NCI-H2171 treated with DMSO at 0.1 percent for 48 hours (cell line): ENCODE measurements around the gene ADAMTS20.
"Not testable (repeated sequence)": the region's sequence is repeated elsewhere in the genome, so short reads cannot be mapped to it uniquely, and the experiment has no call there.

Source experiments
- DNase-seq: peaks from one replicate; lab custom pipeline; 2025; lab: John Stamatoyannopoulos, UW

Gene ADAMTS20

GRCh38 chr12:43551971-43552559 lies at the start of gene ADAMTS20:
TSS of gene ADAMTS20 (minus strand) at chr12:43552203. CDS start at chr12:43551921, 282 bp downstream.
- DNase-seq: peak; percentile 63

- no peak for DNase-seq
Measured at GRCh38 chr12:43599708-43600107, 47.7 kb upstream of the ADAMTS20 start.

GRCh38 chr12:43599066-43599465 lies 47.1 kb upstream of the ADAMTS20 start:
- DNase-seq: no peak

GRCh38 chr12:43590307-43590706 lies 38.3 kb upstream of the ADAMTS20 start:
- no peak for DNase-seq

- DNase-seq: peak; percentile 73
Measured at GRCh38 chr12:43586646-43587245, 34.7 kb upstream of the ADAMTS20 start.

- DNase-seq: no peak
Measured at GRCh38 chr12:43585676-43586075, 33.7 kb upstream of the ADAMTS20 start.

GRCh38 chr12:43580601-43581000 lies 28.6 kb upstream of the ADAMTS20 start:
- no peak for DNase-seq

- peak; percentile 49 for DNase-seq
Measured at GRCh38 chr12:43579206-43579605, 27.2 kb upstream of the ADAMTS20 start.

GRCh38 chr12:43578782-43579181 lies 26.8 kb upstream of the ADAMTS20 start:
- DNase-seq: no peak

GRCh38 chr12:43577381-43577780 lies 25.4 kb upstream of the ADAMTS20 start:
- DNase-seq: no peak

- no peak for DNase-seq
Measured at GRCh38 chr12:43576162-43576561, 24.2 kb upstream of the ADAMTS20 start.

GRCh38 chr12:43571885-43572284 lies 19.9 kb upstream of the ADAMTS20 start:
- DNase-seq: no peak

GRCh38 chr12:43556057-43556456 lies 4.1 kb upstream of the ADAMTS20 start:
- DNase-seq: no peak

- DNase-seq: no peak
Measured at GRCh38 chr12:43551279-43551970, 578 bp downstream of the ADAMTS20 start.

- DNase-seq: no peak
Measured at GRCh38 chr12:43550831-43551271, 1.2 kb downstream of the ADAMTS20 start.

- no peak for DNase-seq
Measured at GRCh38 chr12:43544703-43545102, 7.3 kb downstream of the ADAMTS20 start.

- peak; percentile 78 for DNase-seq
Measured at GRCh38 chr12:43540470-43540869, 11.5 kb downstream of the ADAMTS20 start.

- DNase-seq: not testable (repeated sequence)
Measured at GRCh38 chr12:43537675-43538074, 14.3 kb downstream of the ADAMTS20 start.

- no peak for DNase-seq
Measured at GRCh38 chr12:43516045-43516444, 36.0 kb downstream of the ADAMTS20 start.

GRCh38 chr12:43501703-43502102 lies 50.3 kb downstream of the ADAMTS20 start:
- peak; percentile 44 for DNase-seq

GRCh38 chr12:43493261-43493797 lies 58.7 kb downstream of the ADAMTS20 start:
- no peak for DNase-seq

GRCh38 chr12:43482311-43483085 lies 69.5 kb downstream of the ADAMTS20 start:
- DNase-seq: peak; percentile 62
